OCI-LY7 (cell line): Measurements from ENCODE around the gene NOL6. TPM values are rescaled to one million over a fixed set of nuclear protein-coding genes. Genes with fewer than 3 reads are reported as not detected.

Experiments
- BruUV-seq: library from RNA; stranded (reverse); fragments of 400-500 nt; replicated peaks from 2 replicates; lab custom pipeline; 2021; lab: Mats Ljungman, UMichigan
- CTCF ChIA-PET: fragments of 300-600 bp; sonication (Branson Sonifier 250); formaldehyde crosslinking; loops from one replicate; lab custom pipeline; 2022; ENCODE audit warnings: antibody characterized with exemption; ENCODE audit not compliant: unreplicated experiment; lab: Charles Lee
- POLR2A ChIA-PET: fragments of 300-600 bp; sonication (Branson Sonifier 250); formaldehyde crosslinking; loops from one replicate; lab custom pipeline; 2022; ENCODE audit warnings: antibody characterized with exemption; lab: Charles Lee
- DNase-seq: peaks from one replicate; pipeline ENCODE4 v3.0.0-alpha.2; 2015; ENCODE audit warnings: low spot score
- H2AFZ ChIP-seq: fragments of 200-600 bp; sonication (generic), shearing (Covaris generic); 2 replicates; pipeline ENCODE4 v1.6.1; 2014; ENCODE audit warnings: mild to moderate bottlenecking, antibody characterized with exemption, low read length, moderate library complexity
- H3K27ac ChIP-seq: fragments of 200-600 bp; sonication (generic); 2 replicates; pipeline ENCODE4 v1.5.1; 2014; ENCODE audit warnings: mixed run types, low read depth, mild to moderate bottlenecking, moderate library complexity, low read length, inconsistent platforms; ENCODE audit not compliant: poor library complexity, severe bottlenecking
- H3K36me3 ChIP-seq: fragments of 200-600 bp; sonication (generic); 2 replicates; pipeline ENCODE4 v1.6.1; 2014; ENCODE audit warnings: mild to moderate bottlenecking, antibody characterized with exemption, low read length, moderate library complexity, mixed read lengths; ENCODE audit not compliant: insufficient read depth
- H3K4me1 ChIP-seq: fragments of 200-600 bp; sonication (generic); 2 replicates; pipeline ENCODE4 v1.5.1; 2014; ENCODE audit warnings: mild to moderate bottlenecking, low read length; ENCODE audit not compliant: insufficient read depth, poor library complexity, severe bottlenecking
- H3K4me2 ChIP-seq: fragments of 200-600 bp; sonication (generic); 2 replicates; pipeline ENCODE4 v1.6.1; 2014; ENCODE audit warnings: mild to moderate bottlenecking, low read length
- H3K4me3 ChIP-seq: fragments of 200-600 bp; sonication (generic); 2 replicates; pipeline ENCODE4 v1.5.1; 2014; ENCODE audit warnings: mild to moderate bottlenecking, low read depth, low read length; ENCODE audit not compliant: poor library complexity, severe bottlenecking
- H3K79me2 ChIP-seq: fragments of 200-600 bp; sonication (generic); 2 replicates; pipeline ENCODE4 v1.6.1; 2016; ENCODE audit warnings: low read depth, mild to moderate bottlenecking, low read length, moderate library complexity, mixed read lengths; ENCODE audit not compliant: insufficient read depth
- H3K9me2 ChIP-seq: fragments of 200-600 bp; sonication (generic); 2 replicates; pipeline ENCODE4 v1.6.1; 2016; ENCODE audit warnings: mild to moderate bottlenecking, low read length, mixed read lengths; ENCODE audit not compliant: insufficient read depth
- H3K9me3 ChIP-seq: fragments of 200-600 bp; sonication (generic); 2 replicates; pipeline ENCODE4 v1.6.1; 2014; ENCODE audit warnings: mild to moderate bottlenecking, mixed run types, low read length, mixed read lengths
- H4K20me1 ChIP-seq: fragments of 200-600 bp; sonication (generic); 2 replicates; pipeline ENCODE4 v1.6.1; 2014; ENCODE audit warnings: mild to moderate bottlenecking, antibody characterized with exemption, low read length, moderate library complexity, mixed read lengths; ENCODE audit not compliant: insufficient read depth
- EZH2phosphoT487 ChIP-seq: fragments of 200-600 bp; sonication (generic); IDR thresholded peaks from 2 replicates; pipeline ENCODE4 v1.6.1; 2018; ENCODE audit warnings: low read depth, borderline replicate concordance, mild to moderate bottlenecking, mixed run types, antibody characterized with exemption, low read length, moderate library complexity, mixed read lengths
- intact Hi-C: fragments of 100-400 bp; cut with micrococcal nuclease; formaldehyde crosslinking; loops from one replicate; pipeline ENCODE4 v1.10.0; 2022; ENCODE audit not compliant: unreplicated experiment
- total RNA-seq, 2 experiments: library from RNA; depleted of rRNA in 1 of 2; stranded (reverse); fragments of >200 nt in 1 of 2; shearing (Covaris generic) in 1 of 2; gene quantifications; 2 replicates each; pipeline ENCODE4 v1.2.3, GENCODE V29; 2014 to 2022
- TF ChIP-seq, protein P1 (sequence below): fragments of 200-600 bp; sonication (generic); conservative IDR thresholded peaks from 2 replicates; pipeline ENCODE4 v1.5.1; 2014; ENCODE audit warnings: mild to moderate bottlenecking, antibody characterized with exemption, low read length, moderate library complexity, mixed read lengths

The NOL6 gene
- total RNA-seq, 2 experiments from 2014 or later, result 28.8 to 30.9 TPM

DNA sequence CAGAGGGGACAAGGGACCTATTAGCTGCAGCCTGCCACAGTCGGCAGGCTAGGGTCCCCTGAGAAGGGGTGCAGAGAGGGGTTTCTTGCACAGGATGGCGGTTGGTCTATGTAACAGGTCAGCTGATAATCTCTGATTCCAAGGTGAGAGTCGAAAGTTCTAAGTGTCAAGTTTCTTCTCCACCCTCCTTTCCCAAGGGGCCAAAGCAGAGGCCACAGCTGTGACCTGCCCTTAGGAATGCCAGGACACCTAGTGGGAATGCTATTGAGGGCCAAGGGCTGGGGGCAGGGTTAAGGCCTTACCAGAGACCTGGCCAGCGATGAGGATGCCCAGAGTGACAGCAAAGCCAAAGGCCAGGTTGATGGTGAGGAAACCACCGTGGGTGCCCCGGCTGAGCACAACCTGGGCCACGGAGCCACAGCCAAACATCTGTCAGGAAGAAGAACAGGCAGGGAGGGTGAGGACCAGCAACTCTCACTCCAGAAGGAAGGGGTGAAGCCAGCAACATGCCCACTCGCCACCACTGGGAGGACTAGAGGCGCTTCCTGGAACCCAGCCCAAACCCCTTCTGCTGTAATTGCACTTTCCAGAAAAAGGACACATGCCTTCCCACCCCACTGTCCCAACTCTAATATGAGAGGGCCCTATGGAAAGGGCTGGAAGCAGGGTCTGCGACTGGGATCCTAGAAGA is 30.1 kb downstream of the NOL6 start:
- DNase-seq, result no peak
- H3K4me1 ChIP-seq, result peaks cover 28% of the 10 kb centered on the region
- no peak overlapping the region for H2AFZ ChIP-seq
- H4K20me1 ChIP-seq, result no peaks in the 10 kb centered on the region
- no TSS peak for BruUV-seq
- H3K79me2 ChIP-seq, result no peaks in the 10 kb centered on the region
- no peak overlapping the region for H3K27ac ChIP-seq
- H3K4me3 ChIP-seq, result no peak overlapping the region
- H3K36me3 ChIP-seq, result no peaks in the 10 kb centered on the region
- H3K9me3 ChIP-seq, result no peaks in the 10 kb centered on the region
- ChIA-PET POLR2A (interaction anchor here (2.0 kb wide), 1 partner anchor 10 kb away, joined by 7 read pairs; no protein-coding TSS in a partner anchor), CTCF (no interaction called here)
- no peak overlapping the region for H3K4me2 ChIP-seq
- TF ChIP-seq, protein P1, sequence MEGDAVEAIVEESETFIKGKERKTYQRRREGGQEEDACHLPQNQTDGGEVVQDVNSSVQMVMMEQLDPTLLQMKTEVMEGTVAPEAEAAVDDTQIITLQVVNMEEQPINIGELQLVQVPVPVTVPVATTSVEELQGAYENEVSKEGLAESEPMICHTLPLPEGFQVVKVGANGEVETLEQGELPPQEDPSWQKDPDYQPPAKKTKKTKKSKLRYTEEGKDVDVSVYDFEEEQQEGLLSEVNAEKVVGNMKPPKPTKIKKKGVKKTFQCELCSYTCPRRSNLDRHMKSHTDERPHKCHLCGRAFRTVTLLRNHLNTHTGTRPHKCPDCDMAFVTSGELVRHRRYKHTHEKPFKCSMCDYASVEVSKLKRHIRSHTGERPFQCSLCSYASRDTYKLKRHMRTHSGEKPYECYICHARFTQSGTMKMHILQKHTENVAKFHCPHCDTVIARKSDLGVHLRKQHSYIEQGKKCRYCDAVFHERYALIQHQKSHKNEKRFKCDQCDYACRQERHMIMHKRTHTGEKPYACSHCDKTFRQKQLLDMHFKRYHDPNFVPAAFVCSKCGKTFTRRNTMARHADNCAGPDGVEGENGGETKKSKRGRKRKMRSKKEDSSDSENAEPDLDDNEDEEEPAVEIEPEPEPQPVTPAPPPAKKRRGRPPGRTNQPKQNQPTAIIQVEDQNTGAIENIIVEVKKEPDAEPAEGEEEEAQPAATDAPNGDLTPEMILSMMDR, result no peak
- TF ChIP-seq EZH2phosphoT487, result no peak
- no peaks in the 10 kb centered on the region for H3K9me2 ChIP-seq
- intact Hi-C loops, result no loop called here

GRCh38 chr9:33443047-33443446 is 30.7 kb downstream of the NOL6 start:
- intact Hi-C loops, result no loop called here
- Histone ChIP-seq H3K4me2 (no peak overlapping the region), H3K4me1 (peaks cover 28% of the 10 kb centered on the region), H3K36me3 (no peaks in the 10 kb centered on the region), H3K79me2 (no peaks in the 10 kb centered on the region), H3K9me3 (no peaks in the 10 kb centered on the region), H3K4me3 (no peak overlapping the region), H2AFZ (no peak overlapping the region), H3K27ac (no peak overlapping the region), H3K9me2 (no peaks in the 10 kb centered on the region), H4K20me1 (no peaks in the 10 kb centered on the region)
- no peak for DNase-seq
- no TSS peak for BruUV-seq
- TF ChIP-seq, protein P1, result no peak
- POLR2A ChIA-PET, result interaction anchor here (0.6 kb wide), 1 partner anchor 722 kb away, joined by 3 read pairs; no protein-coding TSS in a partner anchor
- CTCF ChIA-PET, result no interaction called here

DNA sequence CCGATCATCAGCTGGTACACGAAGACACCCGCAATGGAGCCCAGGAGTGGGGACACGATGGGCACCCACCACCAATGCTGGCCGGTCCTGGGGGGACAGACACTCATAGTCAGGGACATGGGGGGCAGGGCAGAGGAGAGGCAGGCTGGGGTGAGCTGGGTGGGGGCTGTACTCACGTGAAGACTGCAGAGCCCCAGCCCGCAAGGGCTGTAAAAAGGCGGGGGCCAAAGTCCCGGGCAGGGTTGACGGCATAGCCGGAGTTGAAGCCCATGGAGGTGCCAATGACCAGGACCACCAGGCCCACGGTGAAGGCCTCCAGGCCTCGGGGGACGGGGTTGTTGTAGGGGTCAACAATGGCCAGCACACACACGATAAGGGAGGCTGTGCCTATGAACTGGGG is 31.6 kb downstream of the NOL6 start:
- no peaks in the 10 kb centered on the region for H3K9me3 ChIP-seq
- POLR2A ChIA-PET, result interaction anchor here (1.4 kb wide), 1 partner anchor 27 kb away, joined by 3 read pairs; no protein-coding TSS in a partner anchor
- TF ChIP-seq EZH2phosphoT487, result no peak
- TF ChIP-seq, protein P1, result no peak
- no peak overlapping the region for H3K4me2 ChIP-seq
- no peak overlapping the region for H3K27ac ChIP-seq
- H3K4me3 ChIP-seq, result no peak overlapping the region
- H4K20me1 ChIP-seq, result no peaks in the 10 kb centered on the region
- intact Hi-C loops, result no loop called here
- H3K9me2 ChIP-seq, result no peaks in the 10 kb centered on the region
- no peaks in the 10 kb centered on the region for H3K79me2 ChIP-seq
- BruUV-seq, result no TSS peak
- no peaks in the 10 kb centered on the region for H3K36me3 ChIP-seq
- no peak for DNase-seq
- peaks cover 23% of the 10 kb centered on the region for H3K4me1 ChIP-seq
- CTCF ChIA-PET, result no interaction called here
- H2AFZ ChIP-seq, result no peak overlapping the region
